HCT116 (cell line): ENCODE data around the gene PHACTR1. TPM values are rescaled to one million over a fixed set of nuclear protein-coding genes. Genes with fewer than 3 reads are reported as not detected.

Source experiments
- ATAC-seq: fragments of 200-7000 bp; cut with Tn5 transposase; 2 replicates; pipeline ENCODE4 v1.9.1; 2020; ENCODE audit warnings: mild to moderate bottlenecking, moderate library complexity
- BruUV-seq: library from RNA; stranded (reverse); fragments of 400-500 nt; replicated peaks from 2 replicates; lab custom pipeline; 2021; lab: Mats Ljungman, UMichigan
- CTCF ChIA-PET: fragments of 300-600 bp; sonication (Branson Sonifier 250); formaldehyde crosslinking; loops from one replicate; lab custom pipeline; 2021; ENCODE audit warnings: antibody characterized with exemption; lab: Charles Lee
- POLR2A ChIA-PET: fragments of 300-600, 350-600 bp; sonication (Branson Sonifier 250); formaldehyde crosslinking; loops from one replicate; lab custom pipeline; 2021; ENCODE audit warnings: antibody characterized with exemption; lab: Charles Lee
- RAD21 ChIA-PET, 2 experiments: fragments of 300-600 bp; sonication (Branson Sonifier 250); formaldehyde crosslinking; loops; one replicate each; lab custom pipeline; 2023; ENCODE audit warnings: low total read pairs in 2 of 2; ENCODE audit not compliant: uncharacterized antibody in 2 of 2, unreplicated experiment in 2 of 2, low non-redundant PET in 1 of 2; lab: Charles Lee
- DNase-seq: peaks from one replicate; pipeline ENCODE4 v3.0.0-alpha.2; 2010; ENCODE audit warnings: low read depth, low spot score
- H2AFZ ChIP-seq: fragments of 200-600 bp; shearing (Covaris generic), sonication (generic); 2 replicates; pipeline ENCODE4 v1.6.1; 2017; ENCODE audit warnings: low read depth, mixed run types, mixed read lengths, antibody characterized with exemption, low read length; ENCODE audit not compliant: poor library complexity, severe bottlenecking
- H3K27ac ChIP-seq: 2 replicates; pipeline ENCODE4 v1.5.1; 2012; ENCODE audit warnings: low read depth, low read length
- H3K27me3 ChIP-seq: fragments of 200-600 bp; sonication (generic); 2 replicates; pipeline ENCODE4 v1.6.1; 2016; ENCODE audit warnings: mixed run types, low read length, mixed read lengths; ENCODE audit not compliant: insufficient read depth
- H3K36me3 ChIP-seq, 2 experiments: fragments of 200-500 bp in 1 of 2; fragments of 200-600 bp in 1 of 2; sonication (Bioruptor generic) in 1 of 2; sonication (generic) in 1 of 2; 2 replicates each; pipeline versions ENCODE4 v1.5.1 to v1.6.1; 2014 to 2016; ENCODE audit warnings: low read length in 2 of 2, inconsistent platforms in 1 of 2, mixed read lengths in 1 of 2, mixed run types in 1 of 2; ENCODE audit not compliant: insufficient read depth in 2 of 2, control insufficient read depth in 1 of 2
- H3K4me1 ChIP-seq, 2 experiments: fragments of 200-600 bp in 1 of 2; sonication (generic) in 1 of 2; 2 replicates each; pipeline versions ENCODE4 v1.5.1 to v1.6.1; 2012 to 2017; ENCODE audit warnings: low read length in 2 of 2, inconsistent platforms in 1 of 2, mild to moderate bottlenecking in 1 of 2, mixed read lengths in 1 of 2, mixed run types in 1 of 2, moderate library complexity in 1 of 2; ENCODE audit not compliant: insufficient read depth in 2 of 2, control insufficient read depth in 1 of 2
- H3K4me2 ChIP-seq: fragments of 200-600 bp; sonication (generic); 2 replicates; pipeline ENCODE4 v1.6.1; 2017; ENCODE audit warnings: mixed run types, low read length, mixed read lengths
- H3K4me3 ChIP-seq, 2 experiments: fragments of 200-600 bp in 1 of 2; sonication (generic) in 1 of 2; replicated peaks in 1 of 2; 2 replicates each; pipeline ENCODE4 v1.5.1; 2011 to 2016; ENCODE audit warnings: low read length in 2 of 2, control low read depth in 1 of 2, low read depth in 1 of 2, mild to moderate bottlenecking in 1 of 2, mixed read lengths in 1 of 2, mixed run types in 1 of 2
- H3K79me2 ChIP-seq: fragments of 200-600 bp; sonication (generic); 2 replicates; pipeline ENCODE4 v1.6.1; 2017; ENCODE audit warnings: mild to moderate bottlenecking, mixed run types, low read length, moderate library complexity, mixed read lengths; ENCODE audit not compliant: insufficient read depth
- H3K9ac ChIP-seq: fragments of 200-600 bp; sonication (generic); 2 replicates; pipeline ENCODE4 v1.6.1; 2016; ENCODE audit warnings: low read length, mixed read lengths
- H3K9me2 ChIP-seq: fragments of 200-600 bp; sonication (generic), shearing (Covaris generic); 2 replicates; pipeline ENCODE4 v1.6.1; 2017; ENCODE audit warnings: mixed run types, mild to moderate bottlenecking, moderate library complexity; ENCODE audit not compliant: insufficient read depth
- H3K9me3 ChIP-seq, 2 experiments: fragments of 200-500 bp in 1 of 2; fragments of 200-600 bp in 1 of 2; sonication (Bioruptor generic) in 1 of 2; sonication (generic) in 1 of 2; 2 replicates each; pipeline ENCODE4 v1.6.1; 2014 to 2017; ENCODE audit warnings: low read length in 2 of 2, mixed read lengths in 2 of 2, inconsistent platforms in 1 of 2, low read depth in 1 of 2, mild to moderate bottlenecking in 1 of 2, mixed run types in 1 of 2, moderate library complexity in 1 of 2; ENCODE audit not compliant: control insufficient read depth in 1 of 2, insufficient read depth in 1 of 2
- H4K20me1 ChIP-seq: fragments of 200-600 bp; sonication (generic), shearing (Covaris generic); 2 replicates; pipeline ENCODE4 v1.6.1; 2017; ENCODE audit warnings: mixed run types, mild to moderate bottlenecking, moderate library complexity; ENCODE audit not compliant: insufficient read depth
- CBX3 ChIP-seq: IDR thresholded peaks from 2 replicates; pipeline ENCODE4 v1.6.1; 2012; ENCODE audit warnings: low read depth
- CEBPB ChIP-seq: IDR thresholded peaks from 2 replicates; pipeline ENCODE4 v1.6.1; 2012; ENCODE audit warnings: low read depth
- ELF1 ChIP-seq: IDR thresholded peaks from 2 replicates; pipeline ENCODE4 v1.6.1; 2012; ENCODE audit warnings: low read depth, borderline replicate concordance
- EZH2phosphoT487 ChIP-seq: fragments of 200-600 bp; IDR thresholded peaks from 2 replicates; pipeline ENCODE4 v1.6.1; 2018; ENCODE audit warnings: antibody characterized with exemption, borderline replicate concordance
- FOSL1 ChIP-seq: IDR thresholded peaks from 2 replicates; pipeline ENCODE4 v1.6.1; 2012; ENCODE audit warnings: low read depth
- POLR2AphosphoS5 ChIP-seq: IDR thresholded peaks from 2 replicates; pipeline ENCODE4 v1.6.1; 2011; ENCODE audit warnings: mild to moderate bottlenecking, low read depth, low read length, moderate library complexity
- SP1 ChIP-seq: IDR thresholded peaks from 2 replicates; pipeline ENCODE4 v1.6.1; 2012; ENCODE audit warnings: low read depth
- YY1 ChIP-seq: IDR thresholded peaks from 2 replicates; pipeline ENCODE4 v1.6.1; 2011; ENCODE audit warnings: low read length, low read depth, moderate library complexity, mild to moderate bottlenecking; ENCODE audit not compliant: insufficient replicate concordance; ENCODE audit errors: extremely low read depth
- ZNF274 ChIP-seq: fragments of 200-500 bp; sonication (Bioruptor generic); IDR thresholded peaks from 2 replicates; pipeline ENCODE4 v1.6.1; 2014; ENCODE audit warnings: mild to moderate bottlenecking, low read depth, low read length, inconsistent platforms
- intact Hi-C: fragments of 100-400 bp; cut with micrococcal nuclease; formaldehyde crosslinking; loops from 2 replicates; pipeline ENCODE4 v1.10.0; 2022
- total RNA-seq: library from RNA; stranded (reverse); gene quantifications from one replicate; pipeline ENCODE4 v1.2.1, GENCODE V29; 2021; ENCODE audit not compliant: unreplicated experiment
- TF ChIP-seq, protein P1 (sequence below): IDR thresholded peaks from 2 replicates; pipeline ENCODE4 v1.6.1; 2012
- TF ChIP-seq, protein P2 (sequence below): IDR thresholded peaks from 2 replicates; pipeline ENCODE4 v1.6.1; 2012; ENCODE audit warnings: low read depth

The PHACTR1 gene
- total RNA-seq, 1 experiment from 2014 or later = 0.17 TPM

DNA sequence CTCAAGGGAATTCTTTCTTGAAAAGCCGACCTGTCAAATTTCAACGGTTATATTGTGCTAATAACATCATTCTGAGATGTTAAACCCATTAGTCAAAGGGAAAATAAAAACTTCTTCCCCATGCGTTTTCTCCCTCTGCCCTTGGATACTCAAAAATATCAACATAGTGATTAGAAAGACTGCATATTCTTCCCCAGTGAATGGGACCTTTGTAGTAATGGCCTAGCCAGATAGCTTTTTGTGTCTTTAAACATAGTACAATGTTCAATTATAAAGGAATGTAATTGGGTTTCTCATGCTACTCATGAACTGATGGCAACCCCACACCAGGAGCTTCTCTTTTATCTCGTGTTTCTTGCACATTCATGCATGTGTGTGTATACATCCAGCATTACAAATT, 69.4 kb downstream of the PHACTR1 start:
- Histone ChIP-seq H4K20me1 (no peaks in the 10 kb centered on the region), H3K9me3 (no peaks in the 10 kb centered on the region), H3K9me2 (no peaks in the 10 kb centered on the region), H3K79me2 (no peaks in the 10 kb centered on the region), H3K9ac (no peak overlapping the region), H2AFZ (no peak overlapping the region), H3K4me2 (no peak overlapping the region), H3K27ac (no peak overlapping the region), H3K4me3 (no peak overlapping the region), H3K36me3 (no peaks in the 10 kb centered on the region), H3K4me1 (no peaks in the 10 kb centered on the region), H3K27me3 (peaks cover 12% of the 10 kb centered on the region; the same call in 1 of the 2 replicates)
- TF ChIP-seq EZH2phosphoT487 (no peak), POLR2AphosphoS5 (no peak), CBX3 (no peak), ELF1 (no peak), CEBPB (no peak), FOSL1 (no peak), YY1 (no peak)
- TF ChIP-seq, protein P1, sequence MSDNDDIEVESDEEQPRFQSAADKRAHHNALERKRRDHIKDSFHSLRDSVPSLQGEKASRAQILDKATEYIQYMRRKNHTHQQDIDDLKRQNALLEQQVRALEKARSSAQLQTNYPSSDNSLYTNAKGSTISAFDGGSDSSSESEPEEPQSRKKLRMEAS = no peak
- ChIA-PET POLR2A (no interaction called here), RAD21 (no interaction called here), CTCF (interaction anchor here (1.4 kb wide), 1 partner anchor 148 kb away, joined by 3 read pairs; no protein-coding TSS in a partner anchor)
- no TSS peak for BruUV-seq
- DNase-seq = no peak
- intact Hi-C loops = no loop called here
- ATAC-seq = no peak

DNA sequence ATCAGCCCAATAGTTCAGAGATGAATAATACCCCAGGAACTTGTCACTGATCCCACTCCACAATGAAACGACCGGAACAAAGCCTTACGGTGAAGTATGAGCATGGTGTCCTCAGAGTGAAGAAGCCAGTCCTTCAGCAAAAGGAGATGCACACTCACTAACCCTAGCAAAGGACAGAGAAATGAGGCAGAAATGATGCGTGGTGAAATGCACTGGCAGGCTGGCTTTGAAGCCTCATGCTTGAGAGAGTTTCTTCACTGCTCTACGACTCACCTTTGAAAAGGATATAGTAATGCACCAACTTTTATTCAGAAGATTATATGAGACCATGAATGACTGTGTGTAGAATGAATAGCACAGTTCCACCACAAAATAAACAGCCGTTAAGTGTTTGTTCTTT, 74.8 kb downstream of the PHACTR1 start:
- intact Hi-C loops = no loop called here
- TF ChIP-seq YY1 = no peak
- no peak for TF ChIP-seq ZNF274
- TF ChIP-seq, protein P1 = no peak
- no peak for TF ChIP-seq ELF1
- TF ChIP-seq, protein P2, sequence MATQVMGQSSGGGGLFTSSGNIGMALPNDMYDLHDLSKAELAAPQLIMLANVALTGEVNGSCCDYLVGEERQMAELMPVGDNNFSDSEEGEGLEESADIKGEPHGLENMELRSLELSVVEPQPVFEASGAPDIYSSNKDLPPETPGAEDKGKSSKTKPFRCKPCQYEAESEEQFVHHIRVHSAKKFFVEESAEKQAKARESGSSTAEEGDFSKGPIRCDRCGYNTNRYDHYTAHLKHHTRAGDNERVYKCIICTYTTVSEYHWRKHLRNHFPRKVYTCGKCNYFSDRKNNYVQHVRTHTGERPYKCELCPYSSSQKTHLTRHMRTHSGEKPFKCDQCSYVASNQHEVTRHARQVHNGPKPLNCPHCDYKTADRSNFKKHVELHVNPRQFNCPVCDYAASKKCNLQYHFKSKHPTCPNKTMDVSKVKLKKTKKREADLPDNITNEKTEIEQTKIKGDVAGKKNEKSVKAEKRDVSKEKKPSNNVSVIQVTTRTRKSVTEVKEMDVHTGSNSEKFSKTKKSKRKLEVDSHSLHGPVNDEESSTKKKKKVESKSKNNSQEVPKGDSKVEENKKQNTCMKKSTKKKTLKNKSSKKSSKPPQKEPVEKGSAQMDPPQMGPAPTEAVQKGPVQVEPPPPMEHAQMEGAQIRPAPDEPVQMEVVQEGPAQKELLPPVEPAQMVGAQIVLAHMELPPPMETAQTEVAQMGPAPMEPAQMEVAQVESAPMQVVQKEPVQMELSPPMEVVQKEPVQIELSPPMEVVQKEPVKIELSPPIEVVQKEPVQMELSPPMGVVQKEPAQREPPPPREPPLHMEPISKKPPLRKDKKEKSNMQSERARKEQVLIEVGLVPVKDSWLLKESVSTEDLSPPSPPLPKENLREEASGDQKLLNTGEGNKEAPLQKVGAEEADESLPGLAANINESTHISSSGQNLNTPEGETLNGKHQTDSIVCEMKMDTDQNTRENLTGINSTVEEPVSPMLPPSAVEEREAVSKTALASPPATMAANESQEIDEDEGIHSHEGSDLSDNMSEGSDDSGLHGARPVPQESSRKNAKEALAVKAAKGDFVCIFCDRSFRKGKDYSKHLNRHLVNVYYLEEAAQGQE = no peak
- TF ChIP-seq SP1 = no peak
- H3K4me2 ChIP-seq = no peak overlapping the region
- no TSS peak for BruUV-seq
- no peaks in the 10 kb centered on the region for H3K4me1 ChIP-seq
- ChIA-PET RAD21 (no interaction called here), POLR2A (no interaction called here), CTCF (no interaction called here)
- H3K4me3 ChIP-seq = no peak overlapping the region
- DNase-seq (no peak), ATAC-seq (no peak)
- no peaks in the 10 kb centered on the region for H3K9me3 ChIP-seq
- no peak overlapping the region for H3K9ac ChIP-seq
- H4K20me1 ChIP-seq = no peaks in the 10 kb centered on the region
- peaks cover 13% of the 10 kb centered on the region; the same call in 1 of the 2 replicates for H3K27me3 ChIP-seq
- no peak overlapping the region for H2AFZ ChIP-seq
- no peaks in the 10 kb centered on the region for H3K79me2 ChIP-seq
- no peak overlapping the region for H3K27ac ChIP-seq
- H3K9me2 ChIP-seq = no peaks in the 10 kb centered on the region
- H3K36me3 ChIP-seq = no peaks in the 10 kb centered on the region
